PC-9 (cell line): Measurements from ENCODE around the gene IMPA2.

Source experiments
- EZH2 ChIP-seq: fragments of 200-600 bp; sonication (generic); IDR thresholded peaks from 2 replicates; pipeline ENCODE4 v1.8.0; 2017; ENCODE audit warnings: antibody characterized with exemption, low read depth
- TF ChIP-seq, protein P1 (sequence below): fragments of 200-600 bp; sonication (generic); conservative IDR thresholded peaks from 2 replicates; pipeline ENCODE4 v1.6.1; 2017; ENCODE audit warnings: mixed run types, antibody characterized with exemption, mild to moderate bottlenecking, moderate library complexity

GRCh38 chr18:12000072-12000659 lies 18.9 kb downstream of the IMPA2 start:
- no peak for TF ChIP-seq EZH2
- TF ChIP-seq, protein P1, sequence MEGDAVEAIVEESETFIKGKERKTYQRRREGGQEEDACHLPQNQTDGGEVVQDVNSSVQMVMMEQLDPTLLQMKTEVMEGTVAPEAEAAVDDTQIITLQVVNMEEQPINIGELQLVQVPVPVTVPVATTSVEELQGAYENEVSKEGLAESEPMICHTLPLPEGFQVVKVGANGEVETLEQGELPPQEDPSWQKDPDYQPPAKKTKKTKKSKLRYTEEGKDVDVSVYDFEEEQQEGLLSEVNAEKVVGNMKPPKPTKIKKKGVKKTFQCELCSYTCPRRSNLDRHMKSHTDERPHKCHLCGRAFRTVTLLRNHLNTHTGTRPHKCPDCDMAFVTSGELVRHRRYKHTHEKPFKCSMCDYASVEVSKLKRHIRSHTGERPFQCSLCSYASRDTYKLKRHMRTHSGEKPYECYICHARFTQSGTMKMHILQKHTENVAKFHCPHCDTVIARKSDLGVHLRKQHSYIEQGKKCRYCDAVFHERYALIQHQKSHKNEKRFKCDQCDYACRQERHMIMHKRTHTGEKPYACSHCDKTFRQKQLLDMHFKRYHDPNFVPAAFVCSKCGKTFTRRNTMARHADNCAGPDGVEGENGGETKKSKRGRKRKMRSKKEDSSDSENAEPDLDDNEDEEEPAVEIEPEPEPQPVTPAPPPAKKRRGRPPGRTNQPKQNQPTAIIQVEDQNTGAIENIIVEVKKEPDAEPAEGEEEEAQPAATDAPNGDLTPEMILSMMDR = no peak
